ENCODE data around the gene CSRP1.

Gene CSRP1

GRCh38 chr1:201501144-201501543 lies 5.8 kb downstream of the CSRP1 start:
- TF ChIP-seq CTCF (IDR thresholded peaks at IDR 0.05) = no peak
- DNase-seq (ENCODE audit: low spot score) = no peak

DNA sequence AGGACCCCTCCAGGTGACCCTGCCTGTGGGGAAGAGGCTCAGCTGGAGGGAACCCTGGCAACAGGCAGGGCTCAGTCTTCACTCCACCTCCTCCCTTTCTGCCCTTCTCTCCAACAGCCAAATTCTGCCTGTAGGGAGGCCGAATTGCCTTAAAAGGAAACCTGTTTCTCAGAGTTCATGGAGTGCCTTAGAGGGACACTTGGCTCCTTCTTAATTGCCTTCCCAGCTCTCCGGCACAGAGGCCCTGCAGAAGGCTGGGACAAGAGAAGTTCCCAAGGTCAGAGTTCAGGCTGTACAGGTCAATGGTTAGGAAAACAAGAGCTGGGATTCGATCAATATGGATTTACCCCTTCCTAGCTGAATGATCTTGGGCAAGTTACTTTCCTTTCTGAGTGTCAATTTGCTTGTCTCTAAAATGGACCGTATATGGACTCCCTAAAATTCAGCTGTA lies 6.2 kb downstream of the CSRP1 start:
- H3K4me3 ChIP-seq = peak overlapping the region; percentile 56
- DNase-seq (ENCODE audit: low spot score) = no peak
- H3K27ac ChIP-seq = peak overlapping the region; percentile 96 to 100
- TF ChIP-seq CTCF (IDR thresholded peaks at IDR 0.05) = no peak

More at GRCh38 chr1:201501144-201501543, 5.8 kb downstream of the CSRP1 start:
- Histone ChIP-seq H3K4me3 (peak overlapping the region; percentile 56), H3K27ac (peak overlapping the region; percentile 96 to 100)

- H3K27ac ChIP-seq = peak overlapping the region; percentile 96 to 100
- DNase-seq (ENCODE audit: low spot score) = no peak
- peak overlapping the region; percentile 56 for H3K4me3 ChIP-seq
- no peak for TF ChIP-seq CTCF (IDR thresholded peaks at IDR 0.05)
Observed at GRCh38 chr1:201499795-201500669, 6.9 kb downstream of the CSRP1 start.

GRCh38 chr1:201499191-201499590 lies 7.7 kb downstream of the CSRP1 start:
- H3K4me3 ChIP-seq = peak overlapping the region; percentile 56

DNA sequence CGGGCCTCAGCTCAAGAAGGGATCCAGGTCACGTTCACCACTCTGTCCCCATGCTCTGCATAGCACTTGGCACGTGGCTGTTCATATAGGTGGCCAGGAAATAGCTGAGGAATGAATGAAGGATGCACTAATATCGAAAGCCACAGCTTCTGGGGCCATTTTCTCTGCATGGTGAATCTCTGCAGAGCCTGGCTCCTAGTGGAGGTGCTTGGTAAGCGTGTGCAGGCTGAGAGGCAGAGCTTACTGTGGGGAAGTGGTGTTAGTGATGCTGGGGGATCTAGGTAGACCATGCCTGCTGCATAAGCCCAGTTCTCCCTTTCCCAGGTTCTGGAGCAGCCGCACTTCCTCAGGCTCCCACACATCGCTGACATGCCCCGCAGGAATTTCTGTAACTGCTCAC lies 8.3 kb downstream of the CSRP1 start:
- no peak for DNase-seq (ENCODE audit: low spot score)

More at GRCh38 chr1:201499191-201499590, 7.7 kb downstream of the CSRP1 start:
- H3K27ac ChIP-seq = peak overlapping the region; percentile 96 to 100
- TF ChIP-seq CTCF (IDR thresholded peaks at IDR 0.05) = no peak
- DNase-seq (ENCODE audit: low spot score) = no peak

GRCh38 chr1:201497935-201498509 lies 8.9 kb downstream of the CSRP1 start:
- peak overlapping the region; percentile 96 to 100 for H3K27ac ChIP-seq
- peak overlapping the region; percentile 56 for H3K4me3 ChIP-seq
- no peak for DNase-seq (ENCODE audit: low spot score)
- TF ChIP-seq CTCF (IDR thresholded peaks at IDR 0.05) = no peak

More for the DNA sequence above, 8.3 kb downstream of the CSRP1 start:
- H3K27ac ChIP-seq = peak overlapping the region; percentile 96 to 100
- peak overlapping the region; percentile 56 for H3K4me3 ChIP-seq
- TF ChIP-seq CTCF (IDR thresholded peaks at IDR 0.05) = no peak

All from coronary artery (tissue), 2 donors.